ENCODE results near the gene KRT7.
A peak's percentile ranks its signal among the peaks of the same experiment; 100 is the strongest.
"Not testable (repeated sequence)": the region's sequence is repeated elsewhere in the genome, so short reads cannot be mapped to it uniquely, and the experiment has no call there.

KRT7 gene

DNA sequence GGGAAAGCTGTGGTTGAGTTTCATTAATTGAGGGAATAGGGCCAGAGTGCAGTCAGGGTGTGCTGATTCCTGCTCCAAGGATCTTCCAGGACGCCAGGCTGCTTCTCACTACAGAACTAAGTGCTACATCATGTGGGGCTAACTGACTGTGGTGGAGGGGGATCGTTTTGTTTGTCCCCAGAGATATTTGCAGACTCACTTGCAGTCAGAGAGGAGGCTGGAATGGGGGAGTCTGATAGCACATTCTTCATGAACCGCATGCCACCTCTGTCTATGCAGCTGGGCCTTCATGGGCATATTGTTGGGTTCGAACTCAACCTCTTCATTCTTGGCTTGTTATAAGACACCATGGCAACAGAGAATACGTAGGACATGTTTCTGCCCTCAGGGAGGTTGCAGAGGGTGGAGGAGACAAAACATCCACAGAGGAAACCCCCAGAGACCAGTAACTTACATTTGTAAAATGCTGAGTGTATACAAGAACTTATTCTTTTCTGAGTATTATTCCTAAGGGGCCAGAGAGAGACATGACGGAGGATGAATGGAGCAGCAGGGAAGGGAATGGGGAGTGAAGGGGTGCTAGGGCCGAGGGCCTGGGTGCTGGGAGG lies 13.0 kb downstream of the KRT7 start:
- no peak for DNase-seq

DNA sequence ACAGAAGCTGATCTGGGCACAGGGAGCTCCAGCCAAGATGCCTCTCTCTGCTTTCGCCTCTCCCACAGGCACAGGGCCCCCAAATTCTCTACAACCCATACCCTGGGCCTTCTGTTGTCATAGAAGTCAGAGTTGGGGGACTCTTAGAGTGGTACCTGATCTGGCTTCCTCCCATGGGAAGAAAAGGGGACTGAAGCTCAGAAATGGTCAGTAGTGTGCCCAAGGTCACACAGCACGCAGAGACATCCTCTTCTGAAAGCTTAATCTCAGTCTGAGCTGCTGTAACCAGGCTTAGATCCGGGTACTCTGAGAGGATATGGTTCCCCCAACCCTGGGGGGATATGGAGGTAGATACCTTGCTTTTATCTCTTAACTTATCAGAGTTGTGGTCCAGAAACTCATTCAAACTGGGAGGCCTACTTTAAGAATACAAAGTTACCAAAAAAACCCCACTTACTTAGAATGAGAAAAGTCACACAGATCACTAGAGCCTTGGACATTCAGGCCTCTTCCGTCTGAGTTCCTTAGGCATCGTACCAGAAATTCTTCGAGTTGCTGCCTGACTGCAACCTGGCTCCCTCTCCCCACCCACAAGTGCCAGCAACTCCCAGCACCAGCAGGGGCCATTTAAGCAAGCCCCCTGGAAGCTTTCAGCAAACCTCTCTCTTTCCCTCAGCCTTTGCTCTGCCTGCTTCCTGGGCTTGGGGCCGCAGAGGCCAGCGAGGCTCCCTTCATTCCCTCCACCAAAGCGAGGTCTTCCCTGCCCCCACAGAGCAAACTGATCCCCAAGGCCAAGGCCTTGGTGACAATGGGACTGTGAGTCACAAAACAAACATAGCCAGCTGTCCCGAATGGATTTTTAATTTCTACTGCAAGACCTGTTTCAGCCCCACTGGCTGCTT lies 13.9 kb downstream of the KRT7 start:
- DNase-seq, result peak; percentile 93

DNA sequence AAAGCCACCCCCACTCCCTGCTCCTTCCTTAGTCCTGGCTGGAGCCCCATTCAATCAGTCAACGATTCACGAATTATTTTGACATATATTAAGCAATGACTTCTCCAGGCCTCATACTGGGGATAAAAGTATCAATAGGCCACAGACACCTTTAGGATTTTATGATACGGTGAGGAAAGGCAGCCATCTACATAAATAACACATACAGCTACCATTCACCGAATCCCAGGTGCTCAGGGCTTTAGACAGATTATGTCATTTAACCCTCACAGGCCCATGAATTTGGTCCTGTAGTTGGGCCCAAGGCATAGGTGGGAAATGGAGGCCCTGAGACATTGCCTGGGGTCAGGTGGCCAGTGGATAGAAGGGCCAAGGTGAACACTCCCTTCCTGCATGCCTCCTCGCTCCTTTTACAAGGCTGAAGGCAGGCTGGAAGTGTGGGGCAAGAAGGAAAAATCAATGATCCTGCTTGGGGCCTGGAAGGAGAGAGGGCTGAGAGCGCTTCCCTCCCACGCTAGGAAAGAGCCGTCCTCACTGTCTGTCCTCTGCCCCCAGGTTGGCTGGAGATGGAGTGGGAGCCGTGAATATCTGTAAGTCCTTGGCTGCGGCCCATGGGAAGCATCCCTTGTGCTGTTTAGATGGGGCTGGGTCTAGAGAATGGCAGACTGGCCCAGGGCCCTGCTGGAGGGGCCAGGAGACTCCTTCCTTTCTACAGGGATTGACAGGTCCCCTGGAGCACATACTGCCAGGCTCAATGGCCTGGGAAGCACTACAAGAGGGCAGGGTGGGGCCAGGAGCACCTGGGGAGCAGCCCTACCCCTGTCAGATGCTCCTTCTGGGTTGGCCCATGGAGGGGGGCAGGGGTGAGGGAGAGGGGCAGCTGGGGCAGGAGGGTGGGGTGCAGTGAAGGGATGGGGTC lies 14.8 kb downstream of the KRT7 start:
- no peak for DNase-seq

DNA sequence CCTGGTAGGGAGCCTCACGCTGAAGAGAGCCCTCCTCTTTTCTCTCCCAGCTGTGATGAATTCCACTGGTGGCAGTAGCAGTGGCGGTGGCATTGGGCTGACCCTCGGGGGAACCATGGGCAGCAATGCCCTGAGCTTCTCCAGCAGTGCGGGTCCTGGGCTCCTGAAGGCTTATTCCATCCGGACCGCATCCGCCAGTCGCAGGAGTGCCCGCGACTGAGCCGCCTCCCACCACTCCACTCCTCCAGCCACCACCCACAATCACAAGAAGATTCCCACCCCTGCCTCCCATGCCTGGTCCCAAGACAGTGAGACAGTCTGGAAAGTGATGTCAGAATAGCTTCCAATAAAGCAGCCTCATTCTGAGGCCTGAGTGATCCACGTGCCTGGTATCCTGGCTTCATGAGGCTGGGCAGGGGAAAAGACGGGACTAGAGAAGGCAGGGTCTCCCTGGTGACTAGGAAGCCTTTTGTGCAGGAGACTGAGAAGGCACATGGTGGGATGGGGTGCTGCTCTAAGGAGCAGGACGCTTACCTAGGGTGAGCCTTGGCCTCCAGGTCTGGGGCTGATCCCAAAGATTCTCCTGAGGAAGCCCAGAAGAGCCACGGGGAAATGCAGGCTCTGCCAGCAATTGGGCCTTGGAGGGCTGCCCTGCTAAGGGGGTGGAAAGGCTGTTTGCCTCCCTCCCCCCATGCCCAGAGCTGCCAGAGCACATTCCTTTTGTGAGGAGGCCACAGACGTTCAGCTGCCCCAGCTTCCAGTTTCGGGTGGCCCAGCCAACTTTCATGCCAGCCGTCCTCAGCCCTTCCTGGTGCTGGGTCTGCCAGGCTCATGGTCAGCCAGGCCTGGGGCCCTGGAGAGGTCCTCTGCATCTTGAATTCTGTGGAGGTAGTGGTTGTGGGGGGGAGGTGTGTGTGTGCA lies 15.8 kb downstream of the KRT7 start:
- DNase-seq, result no peak

DNA sequence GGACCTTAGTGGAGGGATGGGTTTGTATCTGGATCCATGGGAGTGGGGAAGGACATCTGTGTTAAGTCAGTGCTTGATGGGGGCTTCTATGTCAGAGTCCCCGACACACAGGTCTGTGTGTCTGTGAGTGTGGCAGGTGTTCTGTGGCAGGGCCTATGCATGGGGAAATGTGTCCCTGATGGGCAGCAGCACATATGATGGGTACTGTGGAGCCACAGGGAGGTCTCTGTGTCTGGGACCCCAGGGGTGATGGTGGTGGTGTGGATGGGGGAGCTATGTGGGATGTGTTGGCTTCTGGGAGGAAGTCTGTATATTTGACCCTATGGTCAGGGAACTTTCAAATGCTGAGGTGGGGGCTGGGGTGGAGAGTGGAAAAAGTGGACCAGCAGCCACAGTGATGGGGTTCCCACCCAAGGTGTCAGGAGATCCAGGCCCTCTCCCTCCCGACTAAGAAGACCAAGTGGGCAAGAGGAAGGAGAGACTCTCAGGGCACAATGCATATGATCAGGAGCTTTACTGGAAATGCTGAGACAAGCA lies 16.5 kb downstream of the KRT7 start:
- no peak for DNase-seq

DNA sequence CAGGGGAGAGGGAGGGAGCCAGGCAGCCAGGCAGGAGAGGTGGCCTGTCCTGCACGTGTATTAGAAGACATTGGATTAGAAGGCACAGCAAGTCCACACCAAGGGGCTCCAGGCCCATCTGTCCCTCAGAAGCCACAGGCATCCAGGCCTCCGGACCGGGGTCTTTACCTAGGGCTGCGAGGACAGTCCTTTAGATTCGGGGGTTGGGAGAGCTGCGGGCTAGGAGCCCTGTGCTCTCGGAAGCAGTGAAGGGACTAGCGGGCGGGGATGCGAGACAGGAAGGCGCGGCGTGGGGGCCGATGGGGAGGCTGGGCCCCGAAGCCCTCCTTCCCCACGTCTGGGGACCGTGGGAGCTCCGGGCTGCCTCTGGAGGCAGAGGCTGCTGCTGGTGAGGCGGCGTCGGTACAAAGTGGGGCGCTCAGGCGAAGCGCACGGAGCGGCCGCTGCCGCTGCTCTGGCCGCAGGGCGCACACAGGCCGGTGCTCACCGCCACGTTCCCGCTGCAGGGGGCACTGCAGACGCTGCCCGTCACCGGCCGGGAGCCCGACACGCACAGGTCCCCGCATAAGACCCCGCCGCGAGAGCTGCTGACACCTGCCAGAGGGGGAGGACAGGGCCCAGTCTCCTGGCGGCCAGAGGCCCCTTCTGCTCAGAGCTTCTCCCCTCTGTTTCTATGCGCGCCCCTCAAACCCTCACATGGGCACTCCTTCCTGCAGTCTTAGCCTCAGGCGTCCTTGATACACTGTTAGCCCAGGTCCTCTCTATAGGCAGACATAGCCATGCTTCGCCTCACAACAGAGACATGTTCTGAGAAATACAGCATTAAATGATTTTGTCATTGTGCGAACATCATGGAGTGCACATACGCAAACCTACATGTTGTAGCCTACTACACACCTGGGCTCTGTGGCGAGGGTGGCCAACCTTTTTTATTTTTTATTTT lies 17.3 kb downstream of the KRT7 start:
- DNase-seq, result no peak

DNA sequence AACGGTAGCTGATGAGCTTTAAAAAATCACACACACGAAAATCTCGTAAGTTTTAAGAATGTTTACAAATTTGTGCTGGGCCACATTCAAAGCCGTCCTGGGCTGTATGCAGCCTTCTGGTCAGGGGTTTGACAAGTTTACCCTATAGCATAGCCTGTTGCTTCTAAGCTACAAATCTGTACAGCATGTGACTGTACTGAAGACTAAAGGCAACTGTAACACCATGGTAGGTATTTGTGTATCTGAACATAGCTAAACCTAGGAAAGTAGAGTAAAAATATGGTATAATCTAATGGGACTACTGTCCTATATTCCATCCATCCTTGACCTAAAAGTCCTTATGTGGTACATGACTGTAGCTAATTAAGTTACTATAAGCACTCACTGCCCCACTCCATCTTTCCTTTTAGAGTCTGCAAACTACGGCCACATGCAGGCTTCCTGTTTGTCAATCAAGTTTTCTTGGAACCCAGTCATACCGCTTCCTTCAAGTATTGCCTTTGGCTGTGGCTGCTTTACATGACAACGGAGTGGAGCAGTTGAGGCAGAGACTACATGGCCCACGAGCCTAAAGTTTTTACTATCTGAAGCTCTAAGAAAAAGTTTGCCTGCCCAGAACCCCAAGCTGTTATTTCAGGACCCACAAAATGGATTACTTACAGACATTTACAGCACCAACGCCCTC lies 18.5 kb downstream of the KRT7 start:
- no peak for DNase-seq

DNA sequence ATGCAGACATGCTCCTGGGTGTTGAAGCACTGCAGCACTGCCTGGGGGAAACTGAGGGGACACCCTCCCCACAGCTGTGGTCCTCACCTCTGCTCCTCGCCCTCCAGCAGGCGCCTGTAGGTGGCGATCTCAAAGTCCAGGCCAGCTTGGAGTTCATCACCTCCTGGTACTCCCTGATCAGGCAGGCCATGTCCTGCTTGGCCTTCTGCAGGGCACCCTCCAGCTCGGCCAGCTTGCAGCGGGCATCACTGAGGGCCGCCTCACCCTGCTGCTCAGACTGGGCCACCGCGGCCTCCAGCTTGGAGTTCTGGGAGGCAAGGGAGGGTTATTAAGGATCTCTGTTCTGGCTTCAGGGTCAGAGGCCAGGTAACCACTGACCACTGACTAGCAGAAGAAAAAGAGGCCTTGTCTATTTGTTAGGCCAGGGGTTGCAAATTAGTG lies 19.2 kb downstream of the KRT7 start:
- DNase-seq, result not testable (repeated sequence)

DNA sequence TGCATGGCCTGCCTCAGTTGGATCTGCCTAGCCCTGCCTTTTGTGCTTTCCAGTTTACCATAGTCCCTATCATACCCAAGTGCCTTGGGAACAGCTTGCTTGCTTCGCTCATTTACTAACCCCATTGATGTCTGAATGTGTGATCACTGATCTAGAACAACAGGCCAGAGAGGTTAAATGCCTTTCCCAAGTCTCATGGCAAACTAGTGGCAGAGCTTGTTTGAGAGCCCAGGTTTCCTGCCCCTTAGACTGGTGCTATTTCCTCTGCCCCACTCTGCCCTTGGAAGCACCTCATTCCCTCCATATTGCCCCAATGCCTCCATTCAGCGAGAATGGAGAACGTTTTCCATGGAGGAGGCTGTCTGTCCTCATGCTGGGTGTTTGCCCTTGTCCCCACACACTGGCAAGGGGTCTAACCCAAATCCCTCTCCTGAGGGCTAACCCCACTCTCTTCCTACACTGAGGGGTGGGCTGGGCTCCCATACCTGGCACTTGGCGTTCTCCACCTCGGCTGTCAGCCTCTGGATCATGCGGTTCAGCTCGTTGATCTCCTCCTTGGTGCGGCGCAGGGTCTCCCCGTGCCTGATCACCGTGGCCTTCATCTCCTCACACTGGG lies 19.8 kb downstream of the KRT7 start:
- DNase-seq, result no peak

DNA sequence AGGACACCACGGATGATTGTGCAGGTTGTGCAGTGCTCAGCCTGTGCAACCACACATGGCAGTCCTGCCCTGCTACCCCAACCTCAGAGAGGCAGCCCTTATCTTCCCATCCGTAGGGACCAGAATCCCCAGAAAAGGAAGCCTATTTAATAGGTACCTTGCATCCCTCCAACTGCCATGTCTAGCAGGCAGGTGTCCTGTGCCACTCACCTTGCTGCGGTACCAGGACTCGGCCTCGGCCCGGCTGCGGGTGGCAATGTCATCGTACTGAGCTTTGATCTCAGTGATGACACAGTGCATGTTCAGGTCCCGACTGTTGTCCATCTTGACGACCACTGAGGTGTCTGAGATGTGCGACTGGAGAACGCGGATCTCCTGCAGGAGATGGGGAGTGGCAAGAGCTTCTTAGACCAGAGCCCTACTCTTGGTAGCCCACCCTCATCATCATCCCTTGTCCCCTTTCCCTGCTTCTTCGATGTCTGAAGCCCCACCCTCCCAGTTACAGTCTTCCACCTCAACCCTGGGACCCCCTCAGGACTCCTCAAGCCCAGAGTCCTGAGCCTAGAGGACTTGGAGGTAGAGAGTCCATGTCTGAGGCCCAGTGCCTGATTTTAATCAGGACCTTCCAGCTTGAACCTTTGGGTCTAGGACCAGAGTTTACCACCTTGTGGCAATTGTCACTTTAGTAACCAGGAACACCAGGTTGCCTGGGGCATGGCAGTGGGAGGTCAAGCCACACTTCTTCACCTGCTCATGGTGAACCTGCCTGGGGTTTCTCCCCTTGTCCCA lies 20.5 kb downstream of the KRT7 start:
- no peak for DNase-seq

DNA sequence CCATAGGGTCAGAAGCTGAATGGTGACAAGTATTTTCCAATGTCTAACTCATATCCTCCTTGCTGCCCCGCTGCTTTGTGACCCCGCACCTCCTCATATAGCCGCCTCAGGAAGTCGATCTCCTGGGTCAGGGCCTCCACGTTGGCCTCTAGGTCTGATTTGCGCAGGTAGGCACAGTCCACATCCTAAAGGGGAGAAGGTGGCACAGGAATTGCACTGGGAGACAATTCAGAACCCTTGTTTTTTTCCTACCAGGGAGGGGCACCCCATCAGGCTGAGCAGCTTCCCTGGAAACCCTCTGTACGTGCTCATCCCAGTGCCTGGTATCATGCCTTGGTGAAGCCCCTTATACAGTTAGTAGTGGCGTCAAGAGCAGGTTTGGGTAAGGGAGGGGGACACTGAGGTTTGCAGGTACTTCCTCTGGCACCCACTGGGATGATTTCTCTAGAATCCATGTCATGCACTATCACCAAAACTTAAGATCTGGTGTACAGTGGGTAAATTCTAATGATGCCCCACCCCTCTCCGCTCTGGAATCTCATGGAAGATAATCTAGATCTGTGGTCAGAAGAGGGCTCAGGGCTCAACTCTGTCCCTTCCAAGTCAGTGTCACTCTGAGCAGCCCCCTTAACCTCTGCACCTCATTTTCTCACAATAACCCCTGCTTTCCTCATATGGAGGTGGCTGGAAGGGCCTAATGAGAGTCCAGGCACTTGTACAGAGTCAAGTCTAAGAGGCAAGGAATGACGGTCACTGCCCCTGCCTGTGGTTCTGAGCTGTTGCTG lies 21.3 kb downstream of the KRT7 start:
- no peak for DNase-seq

DNA sequence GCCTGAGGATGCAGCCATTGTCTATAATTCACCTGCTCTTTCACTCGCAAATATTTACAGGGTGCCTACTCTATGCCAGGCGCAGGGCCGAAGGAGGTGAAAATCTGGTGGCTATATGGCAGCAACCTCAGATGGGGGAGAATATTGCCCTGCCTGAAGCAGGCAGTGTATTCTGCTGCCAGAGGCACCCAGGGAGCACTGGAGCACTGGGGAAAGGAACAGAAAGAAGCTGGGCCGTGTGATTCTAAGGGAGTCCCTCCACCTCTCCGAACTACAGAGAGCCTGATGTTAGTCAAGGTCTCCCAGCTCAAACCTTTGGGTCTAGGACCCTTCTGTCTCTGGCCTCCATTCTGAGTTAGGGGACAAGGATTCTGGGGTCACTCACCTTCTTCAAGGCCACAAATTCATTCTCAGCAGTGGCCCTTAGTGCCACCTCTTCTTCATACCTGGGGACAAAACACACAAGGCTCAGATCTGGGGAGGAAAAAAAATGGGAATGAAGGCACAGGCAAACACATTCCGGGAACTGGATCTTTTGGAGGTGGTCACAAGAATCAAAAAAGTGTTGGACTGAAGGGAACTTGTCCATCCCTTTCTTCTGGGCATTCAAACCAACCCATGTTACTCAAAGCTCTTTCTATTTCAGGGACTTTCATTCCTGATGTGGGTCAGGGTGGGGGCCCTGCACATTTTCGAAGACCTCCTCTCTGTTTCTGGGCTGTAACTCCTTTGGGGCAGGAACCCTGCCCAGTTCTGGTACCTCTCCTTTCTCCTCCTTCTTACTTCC lies 22.1 kb downstream of the KRT7 start:
- no peak for DNase-seq

DNA sequence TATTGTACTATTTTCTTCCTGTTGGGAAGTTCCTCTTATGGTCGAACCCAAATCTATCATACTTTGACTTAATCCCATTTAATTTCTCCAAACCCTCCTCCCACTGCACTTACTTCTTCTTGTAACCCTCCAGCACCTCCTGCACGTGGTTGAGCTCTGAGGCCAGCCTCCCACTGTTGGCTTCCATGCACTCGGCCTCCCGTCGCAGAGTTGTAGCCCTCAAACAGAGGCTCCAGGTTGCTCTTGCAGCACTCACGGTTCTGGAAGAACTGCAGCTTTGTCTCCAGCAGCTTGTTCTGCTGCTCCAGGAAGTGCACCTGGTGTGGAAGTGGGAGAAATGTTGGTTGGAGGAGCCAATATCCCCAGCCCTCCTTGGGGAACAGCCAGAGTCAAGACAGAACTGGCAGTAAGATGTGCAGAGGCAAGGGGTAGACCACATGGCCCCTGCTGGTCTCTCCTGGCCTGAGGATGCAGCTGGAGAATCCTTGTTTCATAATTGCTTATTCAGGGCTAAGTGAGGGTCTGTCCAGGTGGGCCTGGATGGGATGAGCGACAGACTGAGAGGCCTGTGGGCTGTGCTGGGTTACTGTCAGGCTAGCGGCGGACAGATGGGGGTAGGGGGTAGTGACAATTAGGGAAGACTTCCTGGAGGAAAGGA lies 23.0 kb downstream of the KRT7 start:
- no peak for DNase-seq

DNA sequence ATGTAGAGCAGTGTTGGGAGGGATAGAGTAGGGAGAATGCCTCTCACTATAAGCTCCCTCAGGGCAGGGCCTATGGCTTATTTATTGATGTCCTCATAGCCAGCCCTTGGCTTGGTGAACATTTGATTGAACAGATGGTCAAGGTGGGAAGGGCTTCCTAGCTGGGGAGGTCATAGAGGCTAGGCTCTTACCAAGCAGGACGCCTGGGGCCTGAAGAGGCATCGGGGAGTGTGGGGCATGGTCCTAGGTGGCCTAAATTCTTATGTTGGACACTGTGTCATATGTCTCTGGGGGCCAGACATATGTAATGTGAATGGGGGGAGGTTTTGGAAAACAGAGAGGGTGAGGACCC lies 23.5 kb downstream of the KRT7 start:
- no peak for DNase-seq

DNA sequence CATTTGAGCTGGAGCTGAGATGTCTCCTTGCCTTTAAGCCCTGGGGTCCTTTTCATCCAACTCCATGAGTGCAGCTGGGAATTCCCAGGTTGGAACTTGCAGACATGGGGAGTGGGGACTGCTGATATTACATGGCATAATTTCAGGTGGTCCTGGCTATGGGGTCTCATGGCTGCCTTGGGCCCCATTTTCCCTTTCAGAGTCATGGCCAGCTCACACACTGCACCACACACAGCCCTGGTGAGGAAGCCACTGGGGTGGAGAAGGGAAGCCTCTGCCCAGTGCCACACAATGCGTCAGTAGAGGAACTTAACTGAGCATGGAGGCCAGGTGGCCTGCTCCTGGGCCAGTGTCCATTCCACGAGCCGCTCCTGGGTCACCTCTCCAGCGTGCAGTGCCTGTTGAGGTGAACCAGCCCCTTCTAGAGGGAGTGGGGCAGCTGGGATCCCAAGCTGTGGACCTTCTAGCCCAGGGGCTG lies 24.1 kb downstream of the KRT7 start:
- DNase-seq, result no peak

DNA sequence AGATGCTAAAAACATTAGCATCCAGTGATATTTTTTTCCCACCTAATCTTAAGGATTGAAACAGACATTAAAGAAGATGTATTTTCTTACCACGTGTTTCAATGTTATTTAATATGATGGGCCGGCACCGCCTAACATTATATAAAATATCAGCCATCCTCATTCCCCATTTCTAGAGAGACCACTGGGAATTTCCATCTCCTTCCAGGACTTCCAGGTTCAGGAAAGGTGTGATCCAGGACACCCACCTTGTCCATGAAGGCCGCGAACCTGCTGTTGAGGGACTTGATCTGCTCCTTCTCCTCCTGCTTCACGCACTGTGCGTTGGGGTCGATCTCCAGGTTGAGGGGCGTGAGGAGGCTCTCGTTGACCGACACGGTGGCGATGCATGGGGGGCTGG lies 24.9 kb downstream of the KRT7 start:
- not testable (repeated sequence) for DNase-seq
